ENCODE data around the gene EXOC8.

Gene EXOC8, protein sequence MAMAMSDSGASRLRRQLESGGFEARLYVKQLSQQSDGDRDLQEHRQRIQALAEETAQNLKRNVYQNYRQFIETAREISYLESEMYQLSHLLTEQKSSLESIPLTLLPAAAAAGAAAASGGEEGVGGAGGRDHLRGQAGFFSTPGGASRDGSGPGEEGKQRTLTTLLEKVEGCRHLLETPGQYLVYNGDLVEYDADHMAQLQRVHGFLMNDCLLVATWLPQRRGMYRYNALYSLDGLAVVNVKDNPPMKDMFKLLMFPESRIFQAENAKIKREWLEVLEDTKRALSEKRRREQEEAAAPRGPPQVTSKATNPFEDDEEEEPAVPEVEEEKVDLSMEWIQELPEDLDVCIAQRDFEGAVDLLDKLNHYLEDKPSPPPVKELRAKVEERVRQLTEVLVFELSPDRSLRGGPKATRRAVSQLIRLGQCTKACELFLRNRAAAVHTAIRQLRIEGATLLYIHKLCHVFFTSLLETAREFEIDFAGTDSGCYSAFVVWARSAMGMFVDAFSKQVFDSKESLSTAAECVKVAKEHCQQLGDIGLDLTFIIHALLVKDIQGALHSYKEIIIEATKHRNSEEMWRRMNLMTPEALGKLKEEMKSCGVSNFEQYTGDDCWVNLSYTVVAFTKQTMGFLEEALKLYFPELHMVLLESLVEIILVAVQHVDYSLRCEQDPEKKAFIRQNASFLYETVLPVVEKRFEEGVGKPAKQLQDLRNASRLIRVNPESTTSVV

GRCh38 chr1:231337472-231338269 lies at the start of gene EXOC8:
TSS of gene EXOC8 (minus strand) at chr1:231337852. CDS start at chr1:231337745, 107 bp downstream.
- DNase-seq = peak; percentile 97

- DNase-seq = no peak
Observed at GRCh38 chr1:231386466-231386865, 48.8 kb upstream of the EXOC8 start.

DNA sequence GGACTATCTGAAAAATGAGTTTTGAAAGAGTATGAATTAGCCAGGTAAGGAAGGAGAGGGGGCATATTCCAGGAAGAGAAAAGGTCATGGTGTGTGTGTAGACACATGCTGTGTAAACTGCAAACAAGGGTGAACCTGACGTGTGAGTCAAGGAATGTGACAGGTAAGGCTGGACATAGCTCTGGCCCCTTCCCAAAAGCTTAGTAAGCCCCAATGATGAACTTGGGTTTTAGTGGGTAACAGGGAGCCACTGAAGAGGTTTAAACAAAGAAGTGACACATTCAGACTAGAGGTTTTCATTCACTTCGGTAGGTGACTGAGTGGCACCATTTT lies 47.7 kb upstream of the EXOC8 start:
- no peak for DNase-seq

DNA sequence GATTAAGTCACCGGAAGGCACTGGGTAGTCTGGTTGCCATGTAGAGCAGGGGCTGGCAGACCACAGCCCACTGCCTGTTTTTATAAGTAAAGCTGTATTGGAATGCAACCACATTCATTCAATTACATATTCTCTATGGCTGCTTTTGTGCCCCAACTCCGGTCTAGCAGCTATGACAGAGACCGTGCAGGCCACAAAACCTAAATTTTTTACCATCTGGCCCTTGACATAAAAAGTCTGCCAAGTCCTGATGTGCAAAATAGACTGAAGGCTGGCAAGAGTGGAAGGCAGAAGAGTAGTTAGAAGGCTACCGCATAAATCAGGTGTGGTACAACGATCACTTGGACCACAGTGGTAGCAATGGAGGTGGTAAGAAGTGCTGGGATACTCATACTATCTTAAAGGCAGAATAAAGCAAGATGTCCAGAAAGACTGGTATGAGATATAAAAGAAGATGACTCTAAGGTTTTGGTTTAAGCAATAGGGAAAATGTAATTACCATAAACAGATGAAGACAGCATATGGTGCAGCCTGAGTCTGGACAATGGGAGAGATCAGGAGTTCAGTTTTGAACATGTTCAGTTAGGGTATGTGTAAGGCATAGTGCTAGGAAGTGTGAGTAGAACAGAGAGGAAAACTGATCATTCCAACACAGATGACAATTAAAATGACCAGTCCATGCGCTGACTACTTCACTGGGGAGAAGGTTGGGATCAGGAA lies 47.2 kb upstream of the EXOC8 start:
- DNase-seq = no peak

DNA sequence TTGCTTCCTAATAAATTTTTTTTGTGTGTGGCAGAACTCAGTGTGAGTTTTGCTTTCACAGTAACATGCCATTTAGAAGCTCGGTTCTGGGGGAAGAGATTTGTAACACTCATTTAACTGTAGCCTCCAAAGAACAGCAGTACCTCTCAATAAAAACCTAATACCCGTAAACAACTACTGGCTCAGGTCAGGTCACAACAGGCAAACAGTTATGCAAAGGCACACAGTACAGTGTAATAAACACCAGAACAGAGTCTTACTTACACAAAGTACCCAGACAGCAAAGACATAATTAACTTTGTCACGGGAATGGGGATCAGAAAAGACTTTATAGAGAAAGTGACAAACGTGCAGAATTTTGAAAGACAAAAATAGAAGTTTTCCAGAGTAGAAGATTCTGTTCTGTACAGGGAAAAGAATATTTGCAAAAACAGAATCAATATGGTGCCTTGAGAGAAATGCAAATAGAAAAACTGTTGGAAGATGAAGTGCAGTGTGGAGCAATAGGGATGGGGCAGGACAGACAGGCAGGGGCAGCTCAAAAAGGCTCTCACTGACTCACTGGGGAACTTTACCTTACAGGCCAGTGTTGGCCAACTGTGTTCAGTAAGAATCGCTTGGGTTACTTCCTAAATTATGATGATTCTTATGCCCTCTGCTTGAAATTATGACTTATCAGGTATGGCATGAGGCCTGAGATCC lies 45.7 kb upstream of the EXOC8 start:
- no peak for DNase-seq

GRCh38 chr1:231382426-231382825 lies 44.8 kb upstream of the EXOC8 start:
- no peak for DNase-seq

DNA sequence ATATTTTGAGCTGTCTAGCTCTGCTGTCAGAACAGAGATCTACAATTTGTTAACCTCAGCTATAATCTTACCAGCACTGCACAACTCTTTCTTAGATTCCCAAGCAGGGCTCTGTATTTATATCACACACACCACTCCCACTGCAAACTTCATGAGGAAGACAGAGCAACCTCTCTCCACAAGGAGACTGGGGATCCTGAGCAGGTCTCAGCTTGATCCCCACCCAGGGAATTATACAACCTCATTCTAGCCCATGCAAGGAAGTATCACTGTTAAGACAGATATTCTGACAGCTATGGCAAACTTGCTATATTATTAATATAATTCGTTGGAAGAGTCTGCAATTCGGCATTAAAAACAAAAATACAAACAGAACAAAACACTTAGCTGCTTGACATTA lies 44.1 kb upstream of the EXOC8 start:
- no peak for DNase-seq

DNA sequence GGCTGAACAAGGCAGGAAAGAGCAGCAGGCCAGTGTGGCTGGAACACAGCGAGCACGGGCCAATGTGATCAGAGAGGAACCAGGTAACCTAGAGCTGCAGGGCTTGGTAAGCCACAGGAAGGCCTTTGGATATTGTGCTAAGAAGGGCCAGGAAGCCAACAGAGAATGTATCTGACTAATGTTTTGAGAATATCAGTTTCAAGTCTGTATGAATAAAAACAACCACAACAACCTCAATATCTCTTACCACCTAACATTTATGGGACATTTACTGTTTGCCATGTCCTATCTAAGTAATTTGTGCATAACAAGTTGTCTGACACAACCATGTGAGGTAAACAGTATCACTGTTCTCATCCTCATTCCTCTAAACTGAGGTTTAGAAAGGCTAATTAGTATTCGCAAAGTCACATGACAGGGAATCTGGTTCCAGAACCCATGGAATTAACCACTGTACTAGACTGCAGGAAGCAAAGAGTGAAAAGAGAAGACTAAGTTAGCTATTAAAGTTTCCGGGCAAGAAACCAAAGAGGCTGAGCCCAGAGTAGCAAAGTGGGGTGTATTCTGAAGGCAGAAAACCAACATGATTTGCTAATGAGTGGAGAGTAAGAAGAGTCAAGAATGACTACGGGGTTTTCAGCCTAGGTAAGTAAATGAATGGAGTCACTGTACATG lies 39.4 kb upstream of the EXOC8 start:
- no peak for DNase-seq

- DNase-seq = no peak
Observed at GRCh38 chr1:231376101-231376500, 38.4 kb upstream of the EXOC8 start.

DNA sequence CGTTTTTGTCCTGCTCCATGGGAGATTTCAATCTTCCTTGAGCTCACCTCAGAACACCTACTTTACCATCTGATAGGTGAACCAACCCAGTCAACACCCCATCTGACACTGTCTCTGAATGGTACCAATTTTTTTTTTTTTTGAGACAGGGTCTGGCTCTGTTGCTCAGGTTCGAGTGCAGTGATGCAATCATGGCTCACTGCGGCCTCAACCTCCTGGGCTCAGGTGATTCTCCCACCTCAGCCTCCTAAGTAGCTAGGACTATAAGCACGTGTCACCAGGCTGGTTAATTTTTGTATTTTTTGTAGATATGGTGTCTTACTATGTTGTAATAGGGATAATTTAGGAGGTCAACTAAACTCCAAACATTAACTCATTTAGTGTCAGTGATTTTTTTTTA lies 36.7 kb upstream of the EXOC8 start:
- no peak for DNase-seq

- no peak for DNase-seq
Observed at GRCh38 chr1:231372501-231372900, 34.8 kb upstream of the EXOC8 start.

DNA sequence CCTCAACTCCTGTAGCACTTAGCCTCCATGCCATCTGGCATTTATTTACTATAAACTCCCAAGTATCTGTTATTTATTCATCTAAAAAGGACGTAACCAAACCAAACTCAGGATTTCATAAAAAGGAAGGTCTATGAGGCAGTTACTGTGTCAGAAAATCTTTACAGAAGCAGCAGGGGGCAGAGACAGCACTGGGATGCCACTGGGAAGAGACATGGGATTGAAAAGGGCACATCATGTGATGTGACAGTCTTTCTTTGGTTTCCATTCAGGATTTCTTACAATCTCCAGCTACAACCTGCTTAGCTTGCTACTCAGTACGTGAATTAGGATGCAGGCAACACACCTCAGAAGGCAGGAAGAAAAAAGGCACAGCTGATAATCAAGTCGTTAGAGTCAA lies 31.6 kb upstream of the EXOC8 start:
- DNase-seq = no peak

DNA sequence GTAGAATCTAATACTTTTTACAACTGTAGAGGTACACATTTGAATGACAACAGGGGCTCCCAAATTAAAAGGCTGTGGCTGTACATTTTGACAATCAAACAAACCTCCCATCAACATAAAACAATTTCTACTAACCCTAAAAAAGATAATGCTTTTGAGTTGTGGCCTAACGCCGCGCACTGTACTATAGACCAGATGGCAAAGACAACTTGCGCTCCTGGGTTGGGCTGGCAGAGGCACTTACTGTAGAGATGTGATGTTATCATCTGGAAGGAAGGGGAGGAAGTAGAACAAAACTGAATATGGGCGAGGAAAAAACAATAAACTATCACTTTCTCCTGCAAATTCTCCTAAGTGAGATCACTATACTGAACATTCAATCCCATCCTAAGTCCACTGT lies 26.5 kb upstream of the EXOC8 start:
- DNase-seq = no peak

DNA sequence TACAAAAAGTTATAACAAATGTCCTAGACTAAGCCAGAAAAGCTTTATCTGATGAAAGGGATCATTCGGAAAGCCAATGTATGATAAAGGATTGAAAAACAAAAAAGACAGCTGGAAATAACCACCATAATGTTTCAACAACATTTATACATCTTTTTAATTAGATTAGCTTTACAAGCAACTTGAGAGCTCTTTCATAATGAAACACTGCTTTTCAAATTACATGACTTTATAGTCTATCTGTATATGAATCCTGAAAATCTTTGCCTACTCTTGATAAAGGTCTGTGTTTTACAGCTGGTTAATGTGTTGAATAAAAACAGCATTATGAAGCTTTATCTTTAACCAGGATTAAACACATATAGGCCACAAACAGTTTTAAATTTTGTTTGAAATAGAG lies 26.0 kb upstream of the EXOC8 start:
- DNase-seq = no peak

GRCh38 chr1:231362325-231362724 lies 24.7 kb upstream of the EXOC8 start:
- no peak for DNase-seq

DNA sequence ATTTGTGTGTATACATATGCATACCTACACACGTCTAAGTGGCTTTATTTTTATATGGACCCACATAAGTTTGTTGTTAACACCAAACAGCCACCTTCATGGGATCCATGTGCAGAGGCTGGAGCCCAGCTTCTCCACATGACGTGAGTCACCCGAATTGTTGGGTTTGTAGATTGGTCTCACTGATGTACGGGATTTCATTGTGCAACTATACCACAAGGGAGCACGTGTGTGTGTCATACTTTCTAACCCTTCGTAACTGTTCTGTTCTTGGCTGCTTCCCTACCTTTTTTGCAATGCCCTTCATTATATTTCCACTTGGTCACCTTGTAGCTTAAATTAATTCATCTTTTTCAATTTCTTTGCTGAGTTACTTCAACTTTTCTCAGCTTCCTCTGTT lies 21.5 kb upstream of the EXOC8 start:
- no peak for DNase-seq

DNA sequence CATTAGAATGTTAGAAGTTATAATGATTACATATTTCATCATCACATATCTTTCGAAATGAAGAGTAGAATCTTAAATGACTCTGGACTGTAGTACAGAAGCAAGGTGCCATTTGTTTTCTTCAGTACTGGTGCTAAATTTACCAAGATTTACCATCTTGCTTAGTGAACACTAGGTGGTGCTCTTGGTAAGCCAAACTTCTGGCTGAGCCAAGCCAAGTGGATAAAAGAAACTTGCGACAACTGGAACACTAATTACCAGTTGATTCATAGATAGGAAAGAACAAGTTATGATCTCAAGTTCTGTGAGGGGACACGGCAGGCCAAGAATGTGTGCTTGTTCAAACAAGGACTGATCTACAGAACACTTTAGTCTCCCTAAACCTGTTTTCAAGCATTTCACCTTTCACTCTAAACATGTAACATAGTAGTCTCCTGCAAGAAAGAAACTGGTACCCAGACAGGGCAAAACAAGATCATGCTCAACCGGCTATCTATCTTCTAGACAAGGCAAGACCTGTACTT lies 20.2 kb upstream of the EXOC8 start:
- DNase-seq = peak; percentile 55

GRCh38 chr1:231357187-231357772 lies 19.6 kb upstream of the EXOC8 start:
- no peak for DNase-seq

GRCh38 chr1:231355171-231355570 lies 17.5 kb upstream of the EXOC8 start:
- no peak for DNase-seq

GRCh38 chr1:231354330-231355020 lies 16.8 kb upstream of the EXOC8 start:
- DNase-seq = no peak

DNA sequence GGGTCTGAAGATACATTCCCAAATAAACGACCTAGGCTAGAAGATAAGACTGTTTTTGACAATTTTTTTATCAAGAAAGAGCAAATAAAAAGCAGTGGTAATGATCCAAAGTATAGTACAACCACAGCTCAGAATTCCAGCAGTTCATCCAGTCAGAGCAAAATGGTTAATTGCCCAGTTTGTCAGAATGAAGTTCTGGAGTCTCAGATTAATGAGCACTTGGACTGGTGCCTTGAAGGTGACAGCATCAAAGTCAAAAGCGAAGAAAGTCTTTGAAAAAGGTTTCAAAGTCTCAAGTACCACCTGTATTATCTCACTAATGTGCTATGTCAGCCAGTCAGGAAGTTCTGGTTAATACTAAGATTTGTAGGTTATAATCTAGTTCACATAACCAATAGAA lies 15.4 kb upstream of the EXOC8 start:
- DNase-seq = no peak
